Rectal smooth muscle tissue (tissue), 1 donor: Measurements from ENCODE around the gene GAL3ST2.

Experiments used
- H3K27ac ChIP-seq: one replicate; pipeline ENCODE4 v1.7.0; 2013; ENCODE audit warnings: low read depth, low read length, inconsistent platforms
- H3K27me3 ChIP-seq: one replicate; pipeline ENCODE4 v1.7.0; 2013; ENCODE audit warnings: low read length; ENCODE audit not compliant: control insufficient read depth, insufficient read depth
- H3K36me3 ChIP-seq: one replicate; pipeline ENCODE4 v1.7.0; 2013; ENCODE audit warnings: low read length; ENCODE audit not compliant: control insufficient read depth, insufficient read depth
- H3K4me1 ChIP-seq: one replicate; pipeline ENCODE4 v1.7.0; 2013; ENCODE audit warnings: low read length; ENCODE audit not compliant: control insufficient read depth, insufficient read depth
- H3K4me3 ChIP-seq: one replicate; pipeline ENCODE4 v1.7.0; 2013; ENCODE audit warnings: low read length
- H3K9ac ChIP-seq: one replicate; pipeline ENCODE4 v1.7.0; 2013; ENCODE audit warnings: low read length

Gene GAL3ST2

GRCh38 chr2:241763551-241764274 lies 12.9 kb upstream of the GAL3ST2 start:
- Histone ChIP-seq H3K27ac (no peak overlapping the region), H3K9ac (no peak overlapping the region), H3K4me1 (no peaks in the 10 kb centered on the region), H3K4me3 (no peak overlapping the region), H3K36me3 (peaks cover 5% of the 10 kb centered on the region), H3K27me3 (no peaks in the 10 kb centered on the region)

- no peak overlapping the region for H3K4me3 ChIP-seq
- H3K27me3 ChIP-seq, result no peaks in the 10 kb centered on the region
- H3K36me3 ChIP-seq, result peaks cover 4% of the 10 kb centered on the region
- no peak overlapping the region for H3K9ac ChIP-seq
- H3K27ac ChIP-seq, result no peak overlapping the region
- H3K4me1 ChIP-seq, result no peaks in the 10 kb centered on the region
Measured at GRCh38 chr2:241764275-241765241, 12.1 kb upstream of the GAL3ST2 start.

- H3K9ac ChIP-seq, result no peak overlapping the region
- H3K4me3 ChIP-seq, result no peak overlapping the region
- H3K27ac ChIP-seq, result no peak overlapping the region
- no peaks in the 10 kb centered on the region for H3K36me3 ChIP-seq
- H3K4me1 ChIP-seq, result no peaks in the 10 kb centered on the region
- no peaks in the 10 kb centered on the region for H3K27me3 ChIP-seq
Measured at GRCh38 chr2:241767464-241768250, 9.0 kb upstream of the GAL3ST2 start.

GRCh38 chr2:241768251-241768711 lies 8.3 kb upstream of the GAL3ST2 start:
- Histone ChIP-seq H3K27ac (no peak overlapping the region), H3K4me1 (no peaks in the 10 kb centered on the region), H3K36me3 (no peaks in the 10 kb centered on the region), H3K27me3 (no peaks in the 10 kb centered on the region), H3K9ac (no peak overlapping the region), H3K4me3 (no peak overlapping the region)

- Histone ChIP-seq H3K9ac (no peak overlapping the region), H3K4me3 (no peak overlapping the region), H3K27ac (no peak overlapping the region), H3K27me3 (no peaks in the 10 kb centered on the region), H3K4me1 (no peaks in the 10 kb centered on the region), H3K36me3 (no peaks in the 10 kb centered on the region)
Measured at GRCh38 chr2:241768850-241769249, 7.8 kb upstream of the GAL3ST2 start.

GRCh38 chr2:241769819-241770184 lies 6.8 kb upstream of the GAL3ST2 start:
- Histone ChIP-seq H3K27ac (no peak overlapping the region), H3K36me3 (no peaks in the 10 kb centered on the region), H3K4me1 (no peaks in the 10 kb centered on the region), H3K9ac (no peak overlapping the region), H3K4me3 (no peak overlapping the region), H3K27me3 (no peaks in the 10 kb centered on the region)

- Histone ChIP-seq H3K4me1 (no peaks in the 10 kb centered on the region), H3K27ac (no peak overlapping the region), H3K9ac (no peak overlapping the region)
Measured at GRCh38 chr2:241770185-241770935, 6.3 kb upstream of the GAL3ST2 start.

GRCh38 chr2:241770936-241771285 lies 5.7 kb upstream of the GAL3ST2 start:
- H3K4me3 ChIP-seq, result no peak overlapping the region
- no peak overlapping the region for H3K27ac ChIP-seq
- H3K36me3 ChIP-seq, result no peaks in the 10 kb centered on the region
- H3K27me3 ChIP-seq, result peaks cover 1% of the 10 kb centered on the region
- no peaks in the 10 kb centered on the region for H3K4me1 ChIP-seq
- no peak overlapping the region for H3K9ac ChIP-seq

More at GRCh38 chr2:241770185-241770935, 6.3 kb upstream of the GAL3ST2 start:
- Histone ChIP-seq H3K4me3 (no peak overlapping the region), H3K27me3 (no peaks in the 10 kb centered on the region), H3K36me3 (no peaks in the 10 kb centered on the region)

- Histone ChIP-seq H3K27ac (no peak overlapping the region), H3K27me3 (peaks cover 2% of the 10 kb centered on the region), H3K9ac (no peak overlapping the region), H3K4me3 (no peak overlapping the region), H3K36me3 (no peaks in the 10 kb centered on the region), H3K4me1 (no peaks in the 10 kb centered on the region)
Measured at GRCh38 chr2:241771286-241772062, 5.1 kb upstream of the GAL3ST2 start.

GRCh38 chr2:241772063-241772499 lies 4.5 kb upstream of the GAL3ST2 start:
- Histone ChIP-seq H3K27me3 (peaks cover 2% of the 10 kb centered on the region), H3K4me1 (no peaks in the 10 kb centered on the region), H3K27ac (no peak overlapping the region), H3K36me3 (no peaks in the 10 kb centered on the region), H3K9ac (no peak overlapping the region), H3K4me3 (no peak overlapping the region)
